T-helper 2 cell treated with Interferon-gamma antibody and Interleukin-4, amounts not matched to agents 5 μg/mL and 100 μg/mL, for 36 hours (primary cell): ENCODE data around the gene LRRC42.

Experiments
- DNase-seq: peaks from one replicate; pipeline ENCODE4 v3.0.0; 2021; ENCODE audit warnings: low spot score
- H3K27ac Mint-ChIP-seq: one replicate; pipeline ENCODE4 v1.8.0; 2021; ENCODE audit warnings: mild to moderate bottlenecking, mixed read lengths
- H3K27me3 Mint-ChIP-seq: one replicate; pipeline ENCODE4 v1.8.0; 2021; ENCODE audit warnings: low read depth, mixed read lengths
- H3K36me3 Mint-ChIP-seq: one replicate; pipeline ENCODE4 v1.8.0; 2021; ENCODE audit warnings: low read depth, mixed read lengths
- H3K4me1 Mint-ChIP-seq: one replicate; pipeline ENCODE4 v1.8.0; 2021; ENCODE audit warnings: low read depth, mixed read lengths
- H3K4me3 Mint-ChIP-seq: one replicate; pipeline ENCODE4 v1.8.0; 2022; ENCODE audit warnings: mild to moderate bottlenecking, moderate library complexity, mixed read lengths
- H3K9me3 Mint-ChIP-seq: one replicate; pipeline ENCODE4 v1.8.0; 2021; ENCODE audit warnings: mixed read lengths

Gene LRRC42

DNA sequence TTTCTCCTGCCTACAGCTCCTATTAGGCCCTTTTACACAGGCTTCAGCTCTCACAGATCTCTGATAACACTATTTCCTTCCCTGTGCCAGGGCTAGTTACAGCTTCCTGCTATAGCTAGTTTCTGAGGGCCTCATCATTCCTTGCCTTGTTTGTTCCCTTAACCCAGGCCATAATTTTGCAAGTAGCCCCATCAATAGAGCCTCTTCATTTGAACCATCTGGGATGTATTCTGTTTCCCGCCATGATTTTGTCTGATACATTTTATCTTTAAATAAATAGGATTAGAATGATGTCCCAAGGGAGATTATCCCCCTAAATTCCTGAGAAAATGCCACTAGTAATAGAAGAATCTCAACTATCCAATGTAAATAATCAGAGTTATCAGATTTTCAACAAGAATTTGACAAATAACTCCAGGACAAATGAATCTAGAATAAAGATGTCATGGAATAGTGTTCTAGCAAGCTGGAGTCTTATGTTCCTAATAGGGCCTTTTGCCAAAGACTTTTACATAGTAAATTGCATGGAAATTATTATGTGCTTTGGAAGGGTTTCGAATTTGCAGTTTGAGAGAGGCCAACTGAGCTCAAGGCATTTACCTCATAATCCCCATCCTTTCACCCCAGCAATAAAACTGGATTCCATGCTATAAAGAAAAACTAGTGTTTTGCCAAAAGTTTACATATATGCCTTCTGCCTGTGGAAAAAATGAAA is 16.7 kb upstream of the LRRC42 start:
- peaks cover 7% of the 10 kb centered on the region for H3K4me1 Mint-ChIP-seq
- no peaks in the 10 kb centered on the region for H3K27me3 Mint-ChIP-seq
- H3K36me3 Mint-ChIP-seq: peaks cover 65% of the 10 kb centered on the region
- H3K9me3 Mint-ChIP-seq: peaks cover 17% of the 10 kb centered on the region
- no peak overlapping the region for H3K4me3 Mint-ChIP-seq
- DNase-seq: no peak
- H3K27ac Mint-ChIP-seq: no peak overlapping the region

DNA sequence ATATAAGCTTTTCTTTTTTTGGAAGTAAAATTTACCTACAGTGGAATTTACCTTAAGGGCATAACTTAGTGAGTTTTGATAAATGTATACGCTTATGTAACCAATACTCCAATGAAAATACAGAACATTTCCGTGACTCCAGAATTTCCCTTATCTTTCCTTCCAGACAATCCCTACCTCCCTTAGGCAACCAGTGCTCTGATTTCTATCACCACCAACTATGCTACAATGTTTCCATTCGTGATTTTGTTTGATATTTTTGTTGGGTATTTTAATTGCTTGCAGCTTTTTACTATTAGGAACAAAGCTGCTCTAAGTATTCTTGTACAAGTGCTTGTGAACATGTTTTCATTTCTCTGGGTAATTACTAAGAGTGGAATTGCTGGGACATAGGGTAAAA is 15.2 kb upstream of the LRRC42 start:
- Mint-ChIP-seq H3K4me3 (no peak overlapping the region), H3K9me3 (peaks cover 26% of the 10 kb centered on the region), H3K27me3 (no peaks in the 10 kb centered on the region), H3K27ac (no peak overlapping the region), H3K36me3 (peaks cover 72% of the 10 kb centered on the region), H3K4me1 (peaks cover 7% of the 10 kb centered on the region)
- no peak for DNase-seq

DNA sequence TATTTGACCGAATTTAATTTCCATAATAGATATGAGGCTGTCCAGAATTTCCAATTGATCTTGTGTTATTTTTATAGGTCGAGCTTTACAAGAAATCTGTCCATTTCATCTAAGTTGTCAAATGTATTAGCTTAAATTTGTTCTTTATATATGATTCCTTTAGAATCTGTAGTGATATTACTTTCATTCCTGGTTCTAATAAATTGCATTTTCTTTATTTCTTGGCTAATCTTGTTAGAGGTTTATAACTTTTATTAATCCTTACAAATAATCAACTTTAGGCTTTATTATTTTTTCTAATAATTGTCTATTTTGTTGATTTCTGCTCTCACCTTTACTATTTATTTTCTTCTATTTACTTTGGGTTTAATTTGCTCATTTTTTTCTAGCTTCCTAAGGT is 14.6 kb upstream of the LRRC42 start:
- peaks cover 74% of the 10 kb centered on the region for H3K36me3 Mint-ChIP-seq
- peaks cover 7% of the 10 kb centered on the region for H3K4me1 Mint-ChIP-seq
- H3K27ac Mint-ChIP-seq: no peak overlapping the region
- DNase-seq: no peak
- no peak overlapping the region for H3K4me3 Mint-ChIP-seq
- H3K27me3 Mint-ChIP-seq: no peaks in the 10 kb centered on the region
- H3K9me3 Mint-ChIP-seq: peaks cover 27% of the 10 kb centered on the region

DNA sequence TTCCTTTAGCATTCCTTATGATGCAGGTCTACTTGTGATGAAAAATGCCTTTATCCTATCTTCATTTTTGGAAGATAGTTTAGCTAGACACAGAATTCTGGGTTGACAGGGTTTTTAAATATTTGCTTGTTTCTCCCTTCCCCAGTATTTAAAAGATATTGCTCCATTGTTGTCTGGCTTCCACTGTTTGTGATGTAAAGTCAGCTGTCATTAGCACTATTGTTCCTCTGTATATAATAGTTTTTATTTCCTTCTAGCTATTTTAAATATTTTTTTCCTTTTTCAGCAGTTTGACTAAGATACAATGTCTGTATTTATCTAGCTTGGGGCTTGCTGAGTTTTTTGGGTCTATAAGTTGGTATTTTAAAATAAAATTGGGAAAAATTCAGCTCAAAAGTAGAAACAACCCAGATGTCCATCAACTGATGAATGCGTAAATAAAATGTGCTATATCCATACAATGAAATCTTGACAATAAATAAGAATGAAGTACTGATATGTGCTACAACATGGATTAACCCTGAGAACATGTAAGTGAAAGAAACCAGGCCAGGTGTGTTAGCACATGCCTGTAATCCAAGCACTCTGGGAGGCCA is 11.9 kb upstream of the LRRC42 start:
- H3K4me1 Mint-ChIP-seq: peaks cover 8% of the 10 kb centered on the region
- H3K36me3 Mint-ChIP-seq: peaks cover 74% of the 10 kb centered on the region
- H3K9me3 Mint-ChIP-seq: peaks cover 30% of the 10 kb centered on the region
- H3K27ac Mint-ChIP-seq: no peak overlapping the region
- DNase-seq: no peak
- H3K27me3 Mint-ChIP-seq: no peaks in the 10 kb centered on the region
- no peak overlapping the region for H3K4me3 Mint-ChIP-seq

DNA sequence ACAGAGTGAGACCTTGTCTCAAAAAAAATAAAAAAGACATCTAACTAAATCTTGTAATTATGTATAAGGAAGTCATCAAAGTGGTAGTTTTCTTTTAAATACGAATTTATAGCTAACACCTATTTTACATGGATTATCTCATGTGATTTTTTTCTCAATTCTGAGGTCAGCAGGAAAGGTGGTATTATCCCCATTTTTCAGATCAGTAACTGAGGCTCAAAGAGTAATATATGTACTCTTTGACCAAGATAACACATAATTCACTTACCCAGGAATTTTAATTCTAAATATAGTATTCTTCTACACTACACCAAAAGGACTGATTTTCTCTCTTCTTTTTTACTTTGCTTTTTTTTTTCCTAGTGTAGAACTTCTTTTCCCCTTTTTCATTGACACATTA is 9.7 kb upstream of the LRRC42 start:
- Mint-ChIP-seq H3K36me3 (peaks cover 76% of the 10 kb centered on the region), H3K9me3 (peaks cover 30% of the 10 kb centered on the region), H3K4me1 (peaks cover 6% of the 10 kb centered on the region), H3K4me3 (no peak overlapping the region), H3K27ac (no peak overlapping the region), H3K27me3 (no peaks in the 10 kb centered on the region)
- DNase-seq: no peak

DNA sequence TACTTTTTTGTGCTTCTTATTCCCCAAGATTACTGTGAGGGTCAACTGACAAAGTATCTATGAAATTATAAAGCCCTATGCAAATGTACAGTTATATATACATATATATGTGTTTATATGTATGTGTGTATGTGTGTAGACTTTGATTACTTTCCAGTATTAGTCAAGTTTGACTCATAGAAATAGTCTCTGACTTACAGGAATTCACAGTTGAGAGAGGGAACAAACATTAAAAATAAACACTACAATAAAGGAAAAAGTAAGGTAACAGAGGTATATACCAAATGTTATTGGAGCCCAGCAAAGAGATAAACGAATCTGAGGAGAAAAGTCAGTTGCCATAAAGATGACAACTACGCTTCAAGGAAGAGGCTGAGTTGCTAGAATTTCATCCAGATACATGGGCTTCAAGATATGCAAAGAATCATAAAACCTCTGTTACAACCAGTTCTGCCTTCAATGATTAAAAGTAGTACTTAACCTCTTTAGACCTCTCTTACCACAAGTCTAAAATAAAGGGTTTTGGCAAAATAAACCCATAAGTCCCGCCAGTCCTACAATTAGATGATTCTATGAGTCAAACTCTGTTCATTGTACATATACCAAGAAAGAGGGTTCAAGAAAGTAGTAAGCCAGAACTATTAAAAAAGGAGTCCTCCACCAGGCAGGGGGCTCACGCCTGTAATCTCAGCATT is 7.9 kb upstream of the LRRC42 start:
- Mint-ChIP-seq H3K4me3 (no peak overlapping the region), H3K27ac (no peak overlapping the region), H3K36me3 (peaks cover 66% of the 10 kb centered on the region), H3K27me3 (no peaks in the 10 kb centered on the region), H3K4me1 (peaks cover 20% of the 10 kb centered on the region), H3K9me3 (peaks cover 22% of the 10 kb centered on the region)
- DNase-seq: no peak

DNA sequence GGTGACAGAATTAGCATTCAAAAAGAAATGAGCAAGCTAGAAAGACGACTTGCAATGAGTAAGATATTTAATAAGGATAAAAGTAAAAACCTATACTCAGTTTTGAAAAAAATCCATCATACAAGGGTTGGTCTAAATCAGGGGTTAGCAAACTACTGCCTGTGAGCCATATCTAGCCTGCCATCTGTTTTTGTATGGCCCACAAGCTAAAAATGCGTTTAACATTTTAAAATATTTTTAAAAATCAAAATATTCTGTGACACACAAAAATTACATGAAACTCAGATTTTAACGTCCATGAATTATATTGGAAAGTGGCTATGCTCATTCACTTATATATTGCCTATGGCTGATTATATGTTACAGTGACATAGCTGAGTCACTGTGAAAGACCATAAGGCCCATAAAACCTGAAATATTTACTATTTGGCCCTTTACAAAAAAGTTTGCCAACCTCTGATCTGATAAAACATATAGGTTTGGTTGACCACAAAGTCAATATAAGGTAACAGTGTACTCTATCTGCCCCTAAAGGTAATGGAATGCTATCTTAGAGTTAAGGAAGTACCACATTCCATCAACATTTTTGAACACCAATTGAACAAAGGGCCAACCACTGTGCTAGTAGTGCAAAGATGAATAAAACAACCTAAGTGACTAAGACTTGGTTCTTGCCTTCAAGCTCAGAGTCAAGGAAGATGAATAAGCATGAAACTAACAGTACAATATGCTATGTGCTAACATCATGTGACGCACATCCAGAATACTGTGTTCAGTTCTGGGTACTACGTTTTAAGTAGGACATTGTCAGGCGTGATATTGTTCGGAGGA is 3.8 kb upstream of the LRRC42 start:
- peak overlapping the region; percentile 61 for H3K4me3 Mint-ChIP-seq
- H3K9me3 Mint-ChIP-seq: no peaks in the 10 kb centered on the region
- peaks cover 37% of the 10 kb centered on the region for H3K36me3 Mint-ChIP-seq
- no peak for DNase-seq
- H3K27ac Mint-ChIP-seq: no peak overlapping the region
- H3K4me1 Mint-ChIP-seq: peaks cover 39% of the 10 kb centered on the region
- H3K27me3 Mint-ChIP-seq: no peaks in the 10 kb centered on the region

DNA sequence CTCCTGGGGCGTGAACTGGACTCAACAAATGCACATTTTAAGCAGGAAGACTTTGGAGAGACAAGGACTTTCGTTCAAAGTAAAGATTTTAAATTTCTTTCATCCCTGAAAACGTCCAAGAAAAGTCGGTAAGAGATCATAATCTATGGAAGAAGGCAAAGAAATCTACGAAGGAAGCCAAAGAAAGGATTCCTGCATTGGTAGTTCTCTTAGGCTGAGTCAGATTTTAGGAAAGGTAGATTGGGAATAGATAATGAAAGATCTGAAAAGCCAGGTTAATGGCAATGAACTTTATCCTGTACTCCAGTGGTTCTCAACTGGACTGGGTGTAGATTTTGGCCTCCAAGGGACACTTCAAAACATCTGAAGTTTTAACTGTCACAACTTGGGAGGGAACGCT is 3.1 kb upstream of the LRRC42 start:
- Mint-ChIP-seq H3K4me3 (peak overlapping the region; percentile 61), H3K27me3 (no peaks in the 10 kb centered on the region), H3K27ac (no peak overlapping the region), H3K9me3 (no peaks in the 10 kb centered on the region), H3K36me3 (peaks cover 31% of the 10 kb centered on the region), H3K4me1 (peaks cover 39% of the 10 kb centered on the region)
- DNase-seq: no peak

DNA sequence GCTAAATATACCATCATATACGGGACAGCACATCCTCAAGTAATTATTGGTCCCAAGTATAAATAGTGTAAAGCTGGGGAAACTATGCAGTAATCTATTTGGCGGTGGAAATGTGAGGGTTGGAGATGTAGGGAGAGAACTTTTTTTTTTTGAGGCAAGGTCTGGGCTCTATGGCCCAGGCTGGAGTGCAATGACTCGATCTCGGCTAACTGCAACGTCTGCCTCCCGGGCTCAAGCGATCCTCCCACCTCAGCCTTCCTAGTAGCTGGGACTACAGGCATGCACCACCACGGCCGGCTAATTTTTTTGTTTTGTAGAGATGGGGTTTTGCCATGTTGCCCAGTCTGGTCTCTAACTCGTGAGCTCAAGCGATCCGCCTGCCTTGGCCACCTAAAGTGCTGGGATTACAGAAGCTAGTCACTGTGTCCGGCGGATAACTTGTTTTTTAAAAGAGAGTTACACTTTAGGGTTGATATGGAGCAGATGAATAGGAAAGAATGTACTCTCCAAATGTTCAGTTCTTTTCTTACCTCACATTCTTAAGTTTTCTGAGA is 2.6 kb upstream of the LRRC42 start:
- no peak for DNase-seq
- no peaks in the 10 kb centered on the region for H3K9me3 Mint-ChIP-seq
- peaks cover 43% of the 10 kb centered on the region for H3K4me1 Mint-ChIP-seq
- peak overlapping the region; percentile 73 for H3K27ac Mint-ChIP-seq
- peaks cover 26% of the 10 kb centered on the region for H3K36me3 Mint-ChIP-seq
- no peaks in the 10 kb centered on the region for H3K27me3 Mint-ChIP-seq
- H3K4me3 Mint-ChIP-seq: peak overlapping the region; percentile 61

DNA sequence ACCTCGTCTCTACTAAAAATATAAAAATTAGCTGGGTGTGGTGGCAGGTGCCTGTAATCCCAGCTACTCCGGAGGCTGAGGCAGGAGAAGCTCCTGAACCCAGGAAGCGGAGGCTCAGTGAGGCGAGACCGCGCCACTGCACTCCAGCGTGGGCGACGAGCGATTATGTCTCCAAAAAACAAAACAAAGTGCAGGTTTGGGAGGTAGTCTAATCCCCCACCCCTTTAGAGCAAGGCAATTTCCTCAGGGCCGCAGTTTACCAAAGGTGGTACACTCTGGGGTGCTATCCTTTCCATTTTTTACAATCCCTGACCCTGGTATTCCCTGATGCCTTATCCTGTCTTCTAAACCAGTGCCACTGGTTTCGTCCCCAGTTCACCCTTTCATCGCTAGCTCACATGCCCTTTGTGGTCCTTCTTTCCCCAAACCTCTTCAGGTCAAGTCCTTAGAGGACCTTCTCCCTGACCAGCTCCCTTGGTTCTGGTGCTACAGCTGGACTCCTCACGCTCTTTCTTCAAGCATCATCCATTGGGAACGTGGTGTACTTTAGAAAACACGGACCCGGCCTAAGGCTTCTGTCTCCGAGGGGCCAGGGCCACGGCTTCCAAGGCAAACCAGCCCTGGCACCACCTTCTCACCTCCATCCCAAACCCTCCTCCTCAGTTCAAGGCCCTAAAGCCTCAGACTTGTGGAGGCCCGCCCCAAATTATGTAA is 1.5 kb upstream of the LRRC42 start:
- Mint-ChIP-seq H3K9me3 (no peaks in the 10 kb centered on the region), H3K27me3 (no peaks in the 10 kb centered on the region), H3K4me3 (peak overlapping the region; percentile 98), H3K27ac (peak overlapping the region; percentile 95), H3K4me1 (peaks cover 44% of the 10 kb centered on the region), H3K36me3 (peaks cover 18% of the 10 kb centered on the region)
- DNase-seq: no peak

DNA sequence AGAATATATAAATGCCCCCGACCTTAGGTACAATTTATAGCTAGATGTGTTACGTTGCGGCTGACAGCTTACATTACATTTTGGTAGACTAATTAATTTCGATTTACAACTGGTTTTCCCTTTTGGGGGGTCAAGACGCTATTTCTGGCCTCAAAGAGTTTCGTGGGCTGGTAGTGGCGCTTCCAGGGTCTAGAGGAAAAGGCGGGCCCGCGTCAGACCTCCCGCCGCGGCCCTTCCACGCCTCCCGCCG is 1.0 kb upstream of the LRRC42 start:
- no peak for DNase-seq
- H3K4me3 Mint-ChIP-seq: peak overlapping the region; percentile 98
- no peaks in the 10 kb centered on the region for H3K27me3 Mint-ChIP-seq
- H3K36me3 Mint-ChIP-seq: peaks cover 14% of the 10 kb centered on the region
- H3K4me1 Mint-ChIP-seq: peaks cover 46% of the 10 kb centered on the region
- H3K27ac Mint-ChIP-seq: peak overlapping the region; percentile 95
- H3K9me3 Mint-ChIP-seq: no peaks in the 10 kb centered on the region

DNA sequence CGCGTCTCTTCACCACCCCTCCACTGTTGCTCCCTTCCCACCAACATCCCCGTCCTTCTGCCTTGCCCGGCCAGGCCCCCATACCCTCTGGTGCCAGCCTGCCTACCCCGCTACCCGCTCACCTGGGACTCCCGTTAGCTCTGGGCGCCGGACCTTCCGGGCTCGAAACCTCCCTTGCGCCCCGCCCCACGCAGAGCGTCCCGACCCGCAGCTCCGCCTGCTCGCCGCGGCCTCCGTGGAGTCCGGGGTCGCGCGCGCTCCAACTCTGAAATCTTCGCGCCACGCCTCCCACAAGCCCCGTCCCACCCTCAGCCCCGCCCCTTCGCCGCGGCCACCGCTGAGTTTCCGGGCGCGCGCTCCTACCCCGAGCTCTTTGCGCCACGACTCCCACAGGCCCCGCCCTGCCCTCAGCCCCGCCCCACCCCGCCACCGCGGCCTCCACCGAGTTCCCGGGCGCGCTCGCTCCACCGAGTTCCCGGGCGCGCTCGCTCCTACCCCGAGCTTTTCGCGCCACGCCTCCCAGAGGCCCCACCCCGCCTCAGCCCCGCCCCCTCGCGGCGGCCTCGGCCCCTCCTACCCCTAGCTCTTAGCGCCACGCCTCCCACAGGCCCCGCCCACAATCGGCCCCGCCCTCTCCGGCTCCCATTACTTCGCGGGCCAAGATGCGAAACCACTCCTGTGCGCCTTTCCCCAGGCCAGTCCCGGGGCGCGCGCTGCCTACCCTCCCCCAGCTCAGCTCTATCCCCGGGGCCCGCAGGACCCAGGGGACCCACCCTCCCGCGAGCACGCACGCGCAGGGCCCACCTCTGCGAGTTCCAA is 508 bp upstream of the LRRC42 start, which contains the start of gene IFT25:
IFT25 (minus strand) TSS at position 267 of the 819 bp plus-strand sequence. CDS start 5,617 bp downstream, outside the sequence.
- peaks cover 12% of the 10 kb centered on the region for H3K36me3 Mint-ChIP-seq
- DNase-seq: peak; percentile 96
- H3K27me3 Mint-ChIP-seq: no peaks in the 10 kb centered on the region
- peaks cover 44% of the 10 kb centered on the region for H3K4me1 Mint-ChIP-seq
- peak within 1 kb of the TSS; percentile 98 for H3K4me3 Mint-ChIP-seq
- no peaks in the 10 kb centered on the region for H3K9me3 Mint-ChIP-seq
- peak within 1 kb of the TSS; percentile 95 for H3K27ac Mint-ChIP-seq
